ENCODE results near the gene WDSUB1.

DNA sequence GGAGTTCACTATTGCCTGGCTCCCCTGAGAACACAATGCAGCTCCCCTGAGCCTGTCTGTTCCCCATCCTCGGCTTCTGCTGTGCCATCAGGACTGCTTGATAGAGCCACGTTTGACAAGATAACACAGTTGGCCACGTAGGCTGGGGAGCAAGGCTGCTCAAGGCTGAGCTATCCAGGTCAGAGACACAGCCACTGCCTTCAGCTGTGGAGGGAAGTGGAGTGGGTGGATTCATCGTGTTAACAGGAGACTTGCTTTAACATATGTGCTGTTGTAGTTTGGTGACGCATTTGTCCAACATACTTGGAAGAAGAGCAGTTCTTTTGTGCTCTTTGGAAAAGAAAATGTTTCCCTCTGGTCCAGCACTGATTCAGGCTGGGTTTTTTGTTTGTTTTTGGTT lies 68.8 kb downstream of the WDSUB1 start:
- TF ChIP-seq NFE2L2 (IDR thresholded peaks at IDR 0.05; ENCODE audit: low read depth, low read length) (no peak), MAZ (IDR thresholded peaks at IDR 0.05; ENCODE audit: borderline replicate concordance, low read depth, low read length) (no peak), RCOR1 (IDR thresholded peaks at IDR 0.05; ENCODE audit: insufficient replicate concordance, low read length) (no peak), CEBPB (IDR thresholded peaks at IDR 0.05; ENCODE audit: low read depth, low read length) (no peak), SMC3 (IDR thresholded peaks at IDR 0.05; ENCODE audit: low read depth, low read length) (no peak), POLR2A (IDR thresholded peaks at IDR 0.05; ENCODE audit: low read depth, low read length) (no peak)
- TF ChIP-seq, protein P1, sequence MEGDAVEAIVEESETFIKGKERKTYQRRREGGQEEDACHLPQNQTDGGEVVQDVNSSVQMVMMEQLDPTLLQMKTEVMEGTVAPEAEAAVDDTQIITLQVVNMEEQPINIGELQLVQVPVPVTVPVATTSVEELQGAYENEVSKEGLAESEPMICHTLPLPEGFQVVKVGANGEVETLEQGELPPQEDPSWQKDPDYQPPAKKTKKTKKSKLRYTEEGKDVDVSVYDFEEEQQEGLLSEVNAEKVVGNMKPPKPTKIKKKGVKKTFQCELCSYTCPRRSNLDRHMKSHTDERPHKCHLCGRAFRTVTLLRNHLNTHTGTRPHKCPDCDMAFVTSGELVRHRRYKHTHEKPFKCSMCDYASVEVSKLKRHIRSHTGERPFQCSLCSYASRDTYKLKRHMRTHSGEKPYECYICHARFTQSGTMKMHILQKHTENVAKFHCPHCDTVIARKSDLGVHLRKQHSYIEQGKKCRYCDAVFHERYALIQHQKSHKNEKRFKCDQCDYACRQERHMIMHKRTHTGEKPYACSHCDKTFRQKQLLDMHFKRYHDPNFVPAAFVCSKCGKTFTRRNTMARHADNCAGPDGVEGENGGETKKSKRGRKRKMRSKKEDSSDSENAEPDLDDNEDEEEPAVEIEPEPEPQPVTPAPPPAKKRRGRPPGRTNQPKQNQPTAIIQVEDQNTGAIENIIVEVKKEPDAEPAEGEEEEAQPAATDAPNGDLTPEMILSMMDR (conservative IDR thresholded peaks at IDR 0.05; ENCODE audit: low read depth, low read length): no peak
